Ramos (cell line): ENCODE data around the gene FAM174C.

Experiments used
- in situ Hi-C: fragments of 300-500 bp; cut with MboI; formaldehyde crosslinking; loops from one replicate; pipeline ENCODE4 v1.14.3; 2022; ENCODE audit warnings: low sequenced_read_pairs; ENCODE audit not compliant: unreplicated experiment

FAM174C gene

DNA sequence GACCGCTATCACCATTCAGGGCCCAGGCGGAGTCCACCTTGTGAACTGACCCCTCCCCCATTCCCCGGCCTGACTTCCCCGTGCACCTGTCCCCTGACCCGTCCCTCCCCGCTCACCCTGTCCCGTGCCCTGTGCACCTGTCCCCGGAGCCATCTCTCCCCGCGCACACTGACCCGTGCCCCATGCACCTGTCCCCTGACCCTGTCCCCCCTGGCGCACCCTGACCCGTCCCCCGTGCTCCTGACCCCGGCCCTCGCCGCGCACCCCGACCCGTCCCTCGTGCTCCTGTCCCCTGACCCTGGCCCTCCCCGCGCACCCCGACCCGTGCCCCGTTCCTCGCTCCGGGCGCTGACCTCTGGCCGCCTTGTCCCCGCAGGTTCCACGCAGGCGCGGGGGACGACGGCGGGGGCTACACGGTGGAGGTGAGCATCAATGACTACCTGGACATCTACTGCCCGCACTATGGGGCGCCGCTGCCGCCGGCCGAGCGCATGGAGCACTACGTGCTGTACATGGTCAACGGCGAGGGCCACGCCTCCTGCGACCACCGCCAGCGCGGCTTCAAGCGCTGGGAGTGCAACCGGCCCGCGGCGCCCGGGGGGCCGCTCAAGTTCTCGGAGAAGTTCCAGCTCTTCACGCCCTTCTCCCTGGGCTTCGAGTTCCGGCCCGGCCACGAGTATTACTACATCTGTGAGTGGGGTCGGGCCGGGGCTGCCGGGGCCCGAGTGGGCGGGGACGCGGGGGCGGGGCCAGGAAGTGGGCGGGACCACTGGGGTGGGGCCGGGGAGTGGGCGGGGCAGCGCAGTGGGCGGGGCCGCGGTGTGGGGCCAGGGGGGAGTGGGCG lies 20.1 kb downstream of the FAM174C start:
- in situ Hi-C loops: no loop called here

GRCh38 chr19:1296078-1296477 lies 20.7 kb downstream of the FAM174C start:
- in situ Hi-C loops: no loop called here

- in situ Hi-C loops: no loop called here
Observed at GRCh38 chr19:1296575-1297271, 21.4 kb downstream of the FAM174C start.

DNA sequence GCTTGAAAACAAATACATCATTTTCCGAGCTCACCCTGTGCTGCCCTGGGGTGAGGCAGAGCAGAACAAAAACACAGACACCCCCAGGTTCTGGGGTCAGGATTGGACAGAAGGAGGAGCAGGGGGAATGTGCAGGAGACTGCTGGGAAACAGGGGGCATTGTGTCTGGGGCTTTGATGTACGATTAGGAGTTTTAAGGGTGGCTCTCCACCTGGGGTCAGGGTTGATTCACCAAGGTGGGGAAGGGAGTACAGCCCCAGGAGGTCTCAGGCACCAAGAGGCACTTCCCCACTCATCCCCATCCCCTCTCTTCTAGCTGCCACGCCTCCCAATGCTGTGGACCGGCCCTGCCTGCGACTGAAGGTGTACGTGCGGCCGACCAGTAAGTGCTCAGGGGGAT lies 22.9 kb downstream of the FAM174C start:
- in situ Hi-C loops: no loop called here

GRCh38 chr19:1299801-1300200 lies 24.5 kb downstream of the FAM174C start:
- in situ Hi-C loops: loop anchor here (10.0 kb wide), 1 partner anchor 225 kb away; the partner anchor contains the start of gene PLK5

DNA sequence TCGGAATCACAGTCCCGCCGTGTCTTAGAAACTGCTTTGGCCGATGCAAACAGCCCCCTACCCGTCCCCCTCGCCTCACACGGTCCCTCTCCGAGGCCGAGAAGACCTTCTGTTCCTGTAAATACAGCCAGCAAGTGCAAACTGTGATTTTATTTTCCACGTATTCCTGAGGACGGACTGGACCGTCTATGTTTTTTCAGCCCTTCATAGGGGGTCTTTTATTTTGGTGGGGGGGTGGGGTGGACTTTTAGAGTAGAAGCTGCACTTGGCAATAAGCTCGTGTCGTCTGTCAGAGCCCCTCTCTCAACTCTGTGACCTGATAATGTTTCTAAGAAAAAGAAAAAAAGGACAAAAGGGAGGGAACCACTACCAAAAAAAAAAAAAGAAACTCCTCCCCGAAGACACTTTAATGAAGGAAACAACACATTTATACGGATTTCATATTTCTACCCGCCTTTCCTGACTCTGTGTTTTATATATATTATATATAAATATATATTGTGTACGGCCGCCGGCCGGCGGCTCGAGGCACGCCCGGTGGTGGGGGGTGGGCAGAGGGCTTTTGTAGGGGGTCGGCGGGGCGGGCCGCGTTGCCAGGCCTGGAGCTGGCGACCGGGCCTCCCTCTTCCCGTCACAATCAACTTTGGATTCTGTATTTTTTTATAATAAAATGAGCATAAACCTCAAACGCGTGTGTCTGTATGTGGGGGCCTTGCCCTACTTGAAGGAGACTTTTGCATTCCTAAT lies 25.6 kb downstream of the FAM174C start:
- in situ Hi-C loops: loop anchor here (10.0 kb wide), 1 partner anchor 224 kb away; the partner anchor contains the start of gene PLK5

GRCh38 chr19:1302533-1303239 lies 27.4 kb downstream of the FAM174C start:
- in situ Hi-C loops: loop anchor here (10.0 kb wide), 1 partner anchor 222 kb away; the partner anchor contains the start of gene PLK5

DNA sequence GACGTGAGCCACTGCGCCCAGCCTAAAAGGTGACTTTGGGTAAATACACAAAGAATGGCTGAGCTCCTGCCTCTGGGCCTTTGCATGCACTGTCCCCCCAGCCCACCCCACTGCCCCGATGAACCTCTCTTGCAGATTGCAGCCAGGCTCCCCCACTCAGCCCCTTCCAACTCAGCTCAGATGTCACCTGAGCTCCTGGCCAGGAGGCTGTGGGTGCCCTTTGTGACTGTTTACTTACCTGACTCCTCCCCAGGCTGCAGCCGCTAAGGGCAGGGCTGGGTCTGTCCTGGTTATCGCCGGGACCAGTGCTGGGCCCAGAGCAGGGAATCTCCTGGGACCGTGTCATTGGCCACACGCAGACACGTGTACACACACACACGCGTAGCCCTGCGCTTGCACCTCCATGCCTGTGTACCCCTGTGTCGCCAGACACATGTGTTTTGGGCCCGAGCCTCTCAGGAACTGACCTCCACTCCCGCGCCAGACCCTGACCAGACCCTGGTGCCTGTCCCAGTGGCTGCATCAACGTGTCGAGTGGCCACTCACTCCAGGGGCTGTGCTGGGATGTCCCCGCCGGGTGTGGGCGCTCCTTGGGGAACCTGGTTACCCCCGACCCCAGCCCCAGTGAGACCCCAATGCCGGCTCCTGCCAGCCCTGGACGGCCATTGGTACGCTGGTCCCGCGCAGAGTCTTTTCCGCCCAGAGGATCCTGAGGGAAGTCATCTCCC lies 29.0 kb downstream of the FAM174C start:
- in situ Hi-C loops: loop anchor here (10.0 kb wide), 1 partner anchor 220 kb away; the partner anchor contains the start of gene PLK5

DNA sequence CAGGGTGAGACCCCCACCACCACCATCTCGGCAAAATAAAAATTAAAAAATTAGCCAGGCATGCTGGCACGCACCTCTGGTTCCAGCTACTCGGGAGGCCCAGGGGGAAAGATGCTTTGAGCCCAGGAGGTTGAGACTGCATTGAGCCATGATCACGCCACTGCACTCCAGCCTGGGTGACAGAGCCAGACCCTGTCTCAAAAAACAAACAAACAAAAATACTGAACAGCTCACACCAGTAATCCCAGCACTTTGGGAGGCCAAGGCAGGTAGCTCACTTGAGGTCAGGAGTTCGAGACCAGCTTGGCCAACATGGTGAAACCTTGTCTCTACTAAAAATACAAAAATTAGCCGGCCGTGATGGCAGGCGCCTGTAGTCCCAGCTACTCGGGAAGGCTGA lies 30.0 kb downstream of the FAM174C start:
- in situ Hi-C loops: loop anchor here (10.0 kb wide), 1 partner anchor 219 kb away; the partner anchor contains the start of gene PLK5

- in situ Hi-C loops: loop anchor here (10.0 kb wide), 1 partner anchor 217 kb away; the partner anchor contains the start of gene PLK5
Observed at GRCh38 chr19:1307320-1307719, 32.0 kb downstream of the FAM174C start.

GRCh38 chr19:1307755-1308303 lies 32.5 kb downstream of the FAM174C start:
- in situ Hi-C loops: loop anchor here (10.0 kb wide), 1 partner anchor 217 kb away; the partner anchor contains the start of gene PLK5

DNA sequence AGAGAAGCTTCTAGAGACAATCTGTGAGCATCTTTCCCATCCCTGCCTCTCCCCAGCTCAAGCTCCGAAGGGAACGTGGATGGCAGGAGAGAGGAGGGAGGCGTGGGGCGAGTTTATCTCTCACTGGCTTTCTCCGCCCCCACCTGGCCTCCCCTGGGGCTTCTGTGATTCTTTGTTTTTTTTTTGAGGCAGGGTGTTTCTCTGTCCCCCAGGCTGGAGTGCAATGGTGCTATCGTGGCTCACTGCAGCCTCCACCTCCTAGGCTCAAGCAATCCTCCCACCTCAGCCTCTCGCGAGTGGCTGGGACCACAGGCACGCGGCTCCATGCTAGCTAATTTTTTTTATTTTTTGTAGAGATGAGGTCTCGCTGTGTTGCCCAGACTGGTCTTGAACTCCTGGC lies 33.4 kb downstream of the FAM174C start:
- in situ Hi-C loops: loop anchor here (10.0 kb wide), 1 partner anchor 216 kb away; the partner anchor contains the start of gene PLK5

DNA sequence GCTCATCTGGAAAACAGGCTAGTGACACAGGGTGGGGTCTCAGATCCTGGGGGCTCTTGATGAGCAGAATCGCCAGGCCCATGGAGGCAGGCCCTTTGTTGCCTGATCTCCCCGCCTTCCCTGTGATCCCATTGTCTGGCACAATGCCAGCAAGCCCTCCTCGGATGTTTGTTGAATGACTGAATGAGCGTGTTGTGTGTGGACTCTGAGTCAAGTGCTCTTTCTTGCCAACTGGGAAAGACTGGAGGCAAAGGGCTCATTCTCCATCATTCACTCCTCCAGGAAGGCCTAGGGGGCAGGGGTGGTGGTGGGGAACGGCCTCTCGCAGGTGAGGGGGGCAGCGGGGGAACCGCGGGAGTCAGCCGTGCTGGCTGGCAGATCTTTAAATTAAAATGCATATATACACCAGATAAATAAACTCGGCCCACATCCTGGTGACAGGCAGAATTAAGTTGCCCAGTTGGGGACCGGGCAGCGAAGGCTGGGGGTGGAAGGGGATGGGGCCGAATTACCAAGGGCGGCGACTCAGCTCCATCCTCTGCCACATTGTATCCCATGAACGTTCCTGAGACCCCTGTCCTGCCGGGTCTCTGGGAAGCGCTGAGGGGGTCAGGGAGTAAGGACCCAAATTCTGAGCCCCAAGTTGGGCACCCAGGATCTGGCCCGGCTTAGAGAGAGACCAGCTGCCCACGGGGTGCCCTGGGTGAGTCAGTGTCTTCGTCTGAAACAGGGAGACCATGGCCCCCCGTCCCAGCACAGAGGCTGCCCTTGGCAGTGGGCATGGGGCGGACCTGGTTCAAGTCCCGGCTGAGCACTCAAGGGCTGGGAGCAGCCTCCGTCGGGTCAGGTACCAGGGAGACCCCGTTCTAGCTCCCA lies 34.9 kb downstream of the FAM174C start:
- in situ Hi-C loops: loop anchor here (10.0 kb wide), 1 partner anchor 215 kb away; the partner anchor contains the start of gene PLK5

DNA sequence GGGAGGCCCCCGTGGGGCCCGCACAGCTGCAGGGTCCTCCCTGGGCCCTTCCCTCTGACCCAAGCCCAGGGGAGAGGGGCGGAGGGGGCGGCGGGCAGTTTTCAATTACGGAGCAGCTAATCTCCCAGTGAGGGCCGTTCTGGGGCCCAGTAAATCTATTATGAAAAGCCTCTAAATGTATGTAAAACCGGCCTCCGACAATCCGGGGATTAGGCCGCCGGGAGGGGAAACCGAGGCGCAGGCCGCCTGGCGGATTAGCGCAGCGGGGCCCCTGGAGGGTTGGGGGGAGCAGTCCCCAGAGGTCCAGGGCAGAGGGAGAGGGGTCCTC lies 35.5 kb downstream of the FAM174C start:
- in situ Hi-C loops: no loop called here

DNA sequence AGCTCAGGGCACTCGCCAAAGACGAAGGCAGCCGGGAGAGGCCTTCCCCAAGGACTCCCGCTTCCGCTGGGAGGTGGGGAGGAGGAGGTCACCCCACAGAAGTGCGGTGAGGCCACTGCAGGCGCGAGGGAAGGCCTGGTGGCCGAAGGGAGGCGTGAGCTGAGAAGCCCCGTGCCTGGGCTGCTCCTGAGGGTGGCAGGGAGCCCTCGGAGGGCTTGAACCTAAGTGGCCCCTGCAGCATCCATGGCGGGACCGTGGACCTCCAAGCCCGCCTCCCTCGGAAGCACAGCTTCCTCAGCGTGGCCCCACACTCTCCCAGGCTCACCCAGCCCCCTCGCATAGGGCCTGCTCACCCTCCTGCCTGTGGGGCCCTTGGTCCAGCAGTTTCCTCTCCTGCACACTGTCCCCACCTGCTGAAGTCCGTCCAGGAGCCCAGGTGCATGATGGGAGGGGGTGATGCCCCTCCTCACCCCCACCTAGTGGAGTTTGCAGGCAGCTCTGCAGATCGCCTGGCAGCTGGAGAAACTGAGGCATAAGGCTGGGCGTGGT lies 36.3 kb downstream of the FAM174C start:
- in situ Hi-C loops: no loop called here

DNA sequence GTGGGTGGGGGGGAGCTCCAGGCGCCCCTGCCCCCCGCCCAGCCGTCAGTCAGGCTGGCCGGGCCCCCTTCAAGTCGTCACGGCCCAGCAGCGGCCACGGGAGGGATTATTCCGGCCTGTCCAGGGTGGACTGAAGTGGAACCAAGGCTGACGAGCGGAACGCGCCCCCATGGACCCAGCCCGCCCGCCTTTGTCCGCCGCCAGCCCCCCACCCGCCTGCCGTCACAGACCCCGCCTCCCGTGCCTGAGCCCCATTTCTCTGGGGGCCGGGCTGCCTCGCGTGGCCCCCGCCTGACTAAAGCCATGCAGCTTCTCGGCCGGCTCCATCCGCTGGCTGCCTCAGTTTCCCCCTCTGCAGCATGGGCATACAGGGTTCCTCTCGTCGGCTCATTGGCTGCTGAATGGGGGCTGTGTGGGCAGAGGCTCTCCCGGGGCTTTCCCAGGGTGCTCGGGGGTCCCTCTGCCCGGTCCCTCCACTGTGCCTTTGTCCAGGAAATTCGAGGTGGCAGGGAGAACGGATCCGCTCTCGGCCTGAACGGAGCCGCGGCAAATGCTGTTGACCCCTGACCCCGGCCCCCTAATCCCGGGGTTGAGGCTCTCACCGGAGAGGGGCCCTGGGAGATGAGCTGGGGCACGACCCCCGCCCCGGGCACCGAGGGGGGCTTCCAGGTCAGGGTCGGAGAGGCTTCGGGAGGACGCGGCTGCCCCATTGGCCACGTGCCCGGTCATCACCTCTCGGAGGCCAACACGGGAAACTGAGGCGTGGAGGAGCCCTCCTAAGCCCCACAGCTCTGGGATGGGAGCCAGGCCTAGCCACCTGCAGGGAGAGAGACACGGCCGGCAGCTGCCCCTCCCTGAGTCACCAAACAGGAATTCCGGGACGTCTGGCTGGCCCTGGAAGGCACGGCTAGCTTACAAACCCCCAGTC lies 37.7 kb downstream of the FAM174C start:
- in situ Hi-C loops: no loop called here
